Urinary bladder (tissue), 4 donors: Measurements from ENCODE around the gene PCDHB3. TPM values are rescaled to one million over a fixed set of nuclear protein-coding genes. Genes with fewer than 3 reads are reported as not detected.
"Not testable (repeated sequence)": the region's sequence is repeated elsewhere in the genome, so short reads cannot be mapped to it uniquely, and the experiment has no call there.

Experiments used
- DNase-seq: peaks from one replicate; pipeline ENCODE4 v3.0.0-alpha.2; 2015; ENCODE audit errors: extremely low spot score
- H3K27ac ChIP-seq: one replicate; pipeline ENCODE4 v1.5.1; 2013; ENCODE audit warnings: low read depth, mild to moderate bottlenecking, moderate library complexity
- H3K36me3 ChIP-seq: one replicate; pipeline ENCODE4 v1.6.1; 2013; ENCODE audit warnings: mild to moderate bottlenecking, moderate library complexity; ENCODE audit not compliant: insufficient read depth
- H3K4me1 ChIP-seq: one replicate; pipeline ENCODE4 v1.6.1; 2013; ENCODE audit warnings: mild to moderate bottlenecking, moderate library complexity; ENCODE audit not compliant: insufficient read depth
- H3K4me3 ChIP-seq: one replicate; pipeline ENCODE4 v1.5.1; 2013; ENCODE audit warnings: low read depth, low read length
- WGBS: extraction: QIAGEN DNeasy Blood & Tissue Kit; methylation state at CpG from one replicate; pipeline ENCODE4 v1.1.7; 2013; 5-methylcytosine and 5-hydroxymethylcytosine counted together
- polyA plus RNA-seq: library from polyadenylated mRNA; stranded (reverse); fragments of 200-250 nt; gene quantifications from one replicate; pipeline ENCODE4 v1.2.3, GENCODE V29; 2013
- total RNA-seq: library from RNA; depleted of rRNA; stranded (reverse); fragments of >200 nt; gene quantifications from one replicate; pipeline ENCODE4 v1.2.3, GENCODE V29; 2014
- donor health status: healthy with polysubstance abuse.
- donor health status: healthy.

Gene PCDHB3
- total and polyA plus RNA-seq, 2 donors = 1.3 to 4.6 TPM

DNA sequence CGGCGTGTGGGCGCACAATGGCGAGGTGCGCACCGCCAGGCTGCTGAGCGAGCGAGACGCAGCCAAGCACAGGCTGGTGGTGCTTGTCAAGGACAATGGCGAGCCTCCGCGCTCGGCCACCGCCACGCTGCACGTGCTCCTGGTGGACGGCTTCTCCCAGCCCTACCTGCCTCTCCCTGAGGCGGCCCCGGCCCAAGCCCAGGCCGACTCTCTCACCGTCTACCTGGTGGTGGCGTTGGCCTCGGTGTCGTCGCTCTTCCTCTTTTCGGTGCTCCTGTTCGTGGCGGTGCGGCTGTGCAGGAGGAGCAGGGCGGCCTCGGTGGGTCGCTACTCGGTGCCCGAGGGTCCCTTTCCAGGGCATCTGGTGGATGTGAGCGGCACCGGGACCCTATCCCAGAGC is 51.8 kb downstream of the PCDHB3 start:
- H3K4me1 ChIP-seq, H3K36me3 ChIP-seq, DNase-seq, H3K27ac ChIP-seq, H3K4me3 ChIP-seq: not testable (repeated sequence)
- WGBS = 30% methylated on average over 36 of the region's 36 CpGs

Other genes with a start within 250 kb of the PCDHB3 start
- 1.1 TPM for gene PCDHA10, start 244.6 kb upstream of the PCDHB3 start, total RNA-seq
- 0.13 TPM for gene PCDHA10, start 244.6 kb upstream of the PCDHB3 start, polyA plus RNA-seq
- gene PCDHA11, start 231.5 kb upstream of the PCDHB3 start, total RNA-seq = 1.6 TPM
- 0.06 TPM for gene PCDHA11, start 231.5 kb upstream of the PCDHB3 start, polyA plus RNA-seq
- 0.90 TPM for gene PCDHA12, start 225.2 kb upstream of the PCDHB3 start, total RNA-seq
- gene PCDHA12, start 225.2 kb upstream of the PCDHB3 start, polyA plus RNA-seq = 0.03 TPM
- gene PCDHA13, start 218.3 kb upstream of the PCDHB3 start, total RNA-seq = 0.74 TPM
- gene PCDHA13, start 218.3 kb upstream of the PCDHB3 start, polyA plus RNA-seq = 0.18 TPM
- 1.5 TPM for gene PCDHAC1, start 174.2 kb upstream of the PCDHB3 start, total RNA-seq
- 0.13 TPM for gene PCDHAC1, start 174.2 kb upstream of the PCDHB3 start, polyA plus RNA-seq
- 3.0 TPM for gene PCDHAC2, start 134.0 kb upstream of the PCDHB3 start, total RNA-seq
- gene PCDHAC2, start 134.0 kb upstream of the PCDHB3 start, polyA plus RNA-seq = 0.67 TPM
- 0.16 TPM for gene PCDHB1, start 49.1 kb upstream of the PCDHB3 start, total RNA-seq
- 0.01 TPM for gene PCDHB1, start 49.1 kb upstream of the PCDHB3 start, polyA plus RNA-seq
- gene PCDHB2, start 5.9 kb upstream of the PCDHB3 start, total RNA-seq = 3.4 TPM
- gene PCDHB2, start 5.9 kb upstream of the PCDHB3 start, polyA plus RNA-seq = 3.4 TPM
- gene PCDHB4, start 21.3 kb downstream of the PCDHB3 start, total RNA-seq = 3.8 TPM
- 6.2 TPM for gene PCDHB4, start 21.3 kb downstream of the PCDHB3 start, polyA plus RNA-seq
- 7.0 TPM for gene PCDHB5, start 34.7 kb downstream of the PCDHB3 start, total RNA-seq
- gene PCDHB5, start 34.7 kb downstream of the PCDHB3 start, polyA plus RNA-seq = 9.0 TPM
- gene PCDHB6, start 49.6 kb downstream of the PCDHB3 start, total RNA-seq = 1.1 TPM
- gene PCDHB6, start 49.6 kb downstream of the PCDHB3 start, polyA plus RNA-seq = 1.1 TPM
- 3.2 TPM for gene PCDHB7, start 72.2 kb downstream of the PCDHB3 start, total RNA-seq
- gene PCDHB7, start 72.2 kb downstream of the PCDHB3 start, polyA plus RNA-seq = 2.6 TPM
- 1.6 TPM for gene PCDHB8, start 77.3 kb downstream of the PCDHB3 start, total RNA-seq
- gene PCDHB8, start 77.3 kb downstream of the PCDHB3 start, polyA plus RNA-seq = 1.0 TPM
- 3.3 TPM for gene PCDHB16, start 81.9 kb downstream of the PCDHB3 start, total RNA-seq
- gene PCDHB16, start 81.9 kb downstream of the PCDHB3 start, polyA plus RNA-seq = 2.4 TPM
- gene PCDHB9, start 86.7 kb downstream of the PCDHB3 start, total RNA-seq = 2.4 TPM
- 1.2 TPM for gene PCDHB9, start 86.7 kb downstream of the PCDHB3 start, polyA plus RNA-seq
- 5.0 TPM for gene PCDHB10, start 91.9 kb downstream of the PCDHB3 start, total RNA-seq
- gene PCDHB10, start 91.9 kb downstream of the PCDHB3 start, polyA plus RNA-seq = 5.1 TPM
- 7.3 TPM for gene PCDHB11, start 99.2 kb downstream of the PCDHB3 start, total RNA-seq
- 2.8 TPM for gene PCDHB11, start 99.2 kb downstream of the PCDHB3 start, polyA plus RNA-seq
- 6.9 TPM for gene PCDHB12, start 108.2 kb downstream of the PCDHB3 start, total RNA-seq
- 3.4 TPM for gene PCDHB12, start 108.2 kb downstream of the PCDHB3 start, polyA plus RNA-seq
- 5.9 TPM for gene PCDHB13, start 113.4 kb downstream of the PCDHB3 start, total RNA-seq
- 2.5 TPM for gene PCDHB13, start 113.4 kb downstream of the PCDHB3 start, polyA plus RNA-seq
- gene PCDHB14, start 122.9 kb downstream of the PCDHB3 start, total RNA-seq = 10.1 TPM
- 8.2 TPM for gene PCDHB14, start 122.9 kb downstream of the PCDHB3 start, polyA plus RNA-seq
- gene PCDHB15, start 144.9 kb downstream of the PCDHB3 start, total RNA-seq = 7.8 TPM
- gene PCDHB15, start 144.9 kb downstream of the PCDHB3 start, polyA plus RNA-seq = 7.3 TPM
- gene SLC25A2, start 203.6 kb downstream of the PCDHB3 start, total RNA-seq = 0.69 TPM
- not detected for gene SLC25A2, start 203.6 kb downstream of the PCDHB3 start, polyA plus RNA-seq
- 85.9 TPM for gene TAF7, start 220.3 kb downstream of the PCDHB3 start, total RNA-seq
- gene TAF7, start 220.3 kb downstream of the PCDHB3 start, polyA plus RNA-seq = 100 TPM
- gene PCDHGA1, start 230.0 kb downstream of the PCDHB3 start, total RNA-seq = 1.2 TPM
- gene PCDHGA1, start 230.0 kb downstream of the PCDHB3 start, polyA plus RNA-seq = 1.2 TPM
- gene PCDHGA2, start 238.3 kb downstream of the PCDHB3 start, total RNA-seq = 5.7 TPM
- gene PCDHGA2, start 238.3 kb downstream of the PCDHB3 start, polyA plus RNA-seq = 4.1 TPM
- gene PCDHGA3, start 243.4 kb downstream of the PCDHB3 start, total RNA-seq = 4.6 TPM
- 1.6 TPM for gene PCDHGA3, start 243.4 kb downstream of the PCDHB3 start, polyA plus RNA-seq
- 5.7 TPM for gene PCDHGB1, start 249.6 kb downstream of the PCDHB3 start, total RNA-seq
- 0.47 TPM for gene PCDHGB1, start 249.6 kb downstream of the PCDHB3 start, polyA plus RNA-seq